Measurements from ENCODE around the gene MAP4K3. TPM values are rescaled to one million over a fixed set of nuclear protein-coding genes. Genes with fewer than 3 reads are reported as not detected.

MAP4K3 gene
- total RNA-seq, 4 donors from 2014 or later = 23.0 to 52.1 (median 31.8) TPM

DNA sequence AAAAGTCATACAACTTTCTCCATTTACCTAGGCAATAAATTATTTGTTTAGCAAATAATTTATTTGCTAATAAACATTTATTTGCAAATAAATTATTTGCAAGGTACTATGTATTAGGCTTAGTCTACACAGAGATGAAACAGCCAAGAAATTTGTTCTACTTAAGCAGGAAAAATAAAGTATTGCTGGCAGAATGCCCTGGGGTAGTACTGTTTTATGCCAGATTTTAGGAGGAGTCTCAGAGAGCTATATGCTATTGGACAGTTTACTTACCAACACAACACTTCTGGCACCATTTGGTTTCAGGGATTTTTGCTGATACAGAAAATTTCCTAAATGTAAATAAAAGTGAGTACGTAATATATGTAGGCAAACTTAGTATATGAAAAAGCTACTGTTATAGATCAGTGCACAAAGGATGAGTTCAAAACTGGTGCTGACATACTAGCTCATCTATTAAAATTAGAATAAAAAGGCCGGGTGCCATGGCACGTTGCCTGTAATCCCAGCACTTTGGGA, 170.1 kb downstream of the MAP4K3 start:
- no peaks in the 10 kb centered on the region for H3K27me3 ChIP-seq
- in situ Hi-C loops (cut with MboI; ENCODE audit: low sequenced_read_pairs in 4 of 4) = no loop called here
- intact Hi-C loops (cut with DNase I; ENCODE audit: low total_unique reads) = no loop called here
- TF ChIP-seq, protein P1, sequence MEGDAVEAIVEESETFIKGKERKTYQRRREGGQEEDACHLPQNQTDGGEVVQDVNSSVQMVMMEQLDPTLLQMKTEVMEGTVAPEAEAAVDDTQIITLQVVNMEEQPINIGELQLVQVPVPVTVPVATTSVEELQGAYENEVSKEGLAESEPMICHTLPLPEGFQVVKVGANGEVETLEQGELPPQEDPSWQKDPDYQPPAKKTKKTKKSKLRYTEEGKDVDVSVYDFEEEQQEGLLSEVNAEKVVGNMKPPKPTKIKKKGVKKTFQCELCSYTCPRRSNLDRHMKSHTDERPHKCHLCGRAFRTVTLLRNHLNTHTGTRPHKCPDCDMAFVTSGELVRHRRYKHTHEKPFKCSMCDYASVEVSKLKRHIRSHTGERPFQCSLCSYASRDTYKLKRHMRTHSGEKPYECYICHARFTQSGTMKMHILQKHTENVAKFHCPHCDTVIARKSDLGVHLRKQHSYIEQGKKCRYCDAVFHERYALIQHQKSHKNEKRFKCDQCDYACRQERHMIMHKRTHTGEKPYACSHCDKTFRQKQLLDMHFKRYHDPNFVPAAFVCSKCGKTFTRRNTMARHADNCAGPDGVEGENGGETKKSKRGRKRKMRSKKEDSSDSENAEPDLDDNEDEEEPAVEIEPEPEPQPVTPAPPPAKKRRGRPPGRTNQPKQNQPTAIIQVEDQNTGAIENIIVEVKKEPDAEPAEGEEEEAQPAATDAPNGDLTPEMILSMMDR (IDR thresholded peaks at IDR 0.05 in 4 of 5, conservative IDR thresholded peaks at IDR 0.05 in 1 of 5) = no peak
- no peak for TF ChIP-seq POLR2A (IDR thresholded peaks at IDR 0.05)
- ATAC-seq = no peak
- peaks cover 0 to 34% of the 10 kb centered on the region in 2 donors for H3K36me3 ChIP-seq
- peak overlapping the region; percentile 35 to 67 (median 57) for H3K27ac ChIP-seq
- H3K4me3 ChIP-seq = no peak overlapping the region
- H3K9me3 ChIP-seq = no peaks in the 10 kb centered on the region
- H3K4me1 ChIP-seq = peaks cover 0 to 12% of the 10 kb centered on the region in 2 donors
- no peak for DNase-seq

DNA sequence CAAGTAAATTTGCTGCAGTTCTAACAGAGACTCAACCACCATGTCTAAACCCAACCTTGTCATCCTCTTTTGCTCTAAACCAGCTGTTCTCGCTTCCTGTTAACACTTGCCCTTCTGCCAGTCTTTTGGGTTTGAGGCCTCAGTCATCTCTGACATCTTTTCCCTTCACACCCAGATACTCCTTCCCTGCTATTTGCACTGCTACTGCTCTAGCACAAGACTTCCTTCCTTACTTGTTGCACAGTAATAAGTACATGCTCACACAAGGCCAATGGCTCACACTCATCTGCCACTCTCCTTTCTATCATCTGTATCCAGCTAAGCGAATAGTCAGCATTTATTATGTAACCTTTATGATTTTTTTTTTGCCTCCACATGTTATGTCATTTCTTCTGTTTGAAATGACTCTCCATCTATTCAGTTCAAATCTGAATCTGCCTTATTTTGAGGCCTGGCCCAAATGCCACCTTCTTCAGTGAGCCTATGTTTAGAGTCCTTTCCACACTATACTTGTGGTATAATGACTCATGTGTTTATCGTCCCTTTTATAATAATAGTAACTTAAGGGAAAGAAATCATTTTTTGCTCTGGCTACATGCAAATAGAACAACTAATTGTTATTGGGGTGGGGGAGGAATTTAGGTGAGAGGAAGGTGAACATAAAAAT, 170.8 kb downstream of the MAP4K3 start:
- DNase-seq = no peak
- peak; percentile 27 to 76 for ATAC-seq
- H3K27ac ChIP-seq = peak overlapping the region; percentile 35 to 67 (median 57)
- peaks cover 0 to 12% of the 10 kb centered on the region in 2 donors for H3K4me1 ChIP-seq
- peaks cover 0 to 32% of the 10 kb centered on the region in 2 donors for H3K36me3 ChIP-seq
- no peaks in the 10 kb centered on the region for H3K27me3 ChIP-seq
- TF ChIP-seq, protein P1 (IDR thresholded peaks at IDR 0.05 in 4 of 5, conservative IDR thresholded peaks at IDR 0.05 in 1 of 5) = no peak
- TF ChIP-seq POLR2A (IDR thresholded peaks at IDR 0.05) = no peak
- in situ Hi-C loops (cut with MboI; ENCODE audit: low sequenced_read_pairs in 4 of 4) (no loop called here), intact Hi-C loops (cut with DNase I; ENCODE audit: low total_unique reads) (no loop called here)
- no peak overlapping the region for H3K4me3 ChIP-seq
- no peaks in the 10 kb centered on the region for H3K9me3 ChIP-seq

DNA sequence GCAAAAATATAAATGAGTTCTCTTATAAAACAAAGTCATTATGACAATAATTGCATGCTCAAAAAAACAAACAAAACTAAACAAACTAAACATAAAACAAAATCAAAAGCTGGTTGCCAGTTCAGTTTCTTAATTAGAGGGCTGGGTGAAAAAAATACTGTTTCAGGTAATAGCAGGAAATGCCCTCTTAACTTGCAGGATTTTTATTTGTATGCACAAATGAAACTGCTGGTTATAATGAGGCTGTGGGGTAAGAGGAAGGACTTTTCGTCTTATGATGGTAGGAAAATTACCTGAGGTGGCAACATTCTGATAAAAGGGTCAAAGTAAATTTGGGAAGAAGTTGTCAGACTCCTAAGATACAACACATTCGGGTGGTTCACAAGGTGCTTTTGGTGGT, 171.8 kb downstream of the MAP4K3 start:
- Histone ChIP-seq H3K27ac (peak overlapping the region in 1 of 4 donors; percentile 67), H3K9me3 (no peaks in the 10 kb centered on the region), H3K4me1 (peaks cover 0 to 12% of the 10 kb centered on the region in 2 donors), H3K36me3 (peaks cover 0 to 38% of the 10 kb centered on the region in 2 donors), H3K4me3 (no peak overlapping the region), H3K27me3 (no peaks in the 10 kb centered on the region)
- no peak for DNase-seq
- in situ Hi-C loops (cut with MboI; ENCODE audit: low sequenced_read_pairs in 4 of 4) = no loop called here
- TF ChIP-seq, protein P1 (IDR thresholded peaks at IDR 0.05 in 4 of 5, conservative IDR thresholded peaks at IDR 0.05 in 1 of 5) = no peak
- TF ChIP-seq POLR2A (IDR thresholded peaks at IDR 0.05) = no peak
- intact Hi-C loops (cut with DNase I; ENCODE audit: low total_unique reads) = no loop called here
- no peak for ATAC-seq

DNA sequence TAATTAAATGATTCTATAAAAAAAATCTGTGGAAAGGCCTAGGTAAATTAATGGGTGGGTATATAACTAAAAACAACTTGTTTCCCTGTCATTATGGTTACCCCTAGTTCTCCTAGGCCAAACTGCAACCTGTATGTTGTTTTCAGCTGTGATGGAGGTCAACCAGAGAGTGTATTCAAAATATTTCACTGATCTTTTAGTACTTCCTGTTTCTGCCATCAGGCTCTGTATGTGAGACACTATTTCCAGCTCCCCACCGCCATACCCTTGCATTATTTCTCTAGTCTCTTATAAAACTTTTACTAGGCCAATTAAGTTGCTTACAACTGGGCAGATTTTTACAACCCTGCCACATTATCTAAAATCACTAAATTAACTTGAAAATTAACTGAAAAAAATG, 172.4 kb downstream of the MAP4K3 start:
- Histone ChIP-seq H3K27ac (no peak overlapping the region), H3K9me3 (no peaks in the 10 kb centered on the region), H3K4me3 (no peak overlapping the region), H3K4me1 (peaks cover 0 to 12% of the 10 kb centered on the region in 2 donors), H3K36me3 (peaks cover 0 to 44% of the 10 kb centered on the region in 2 donors), H3K27me3 (no peaks in the 10 kb centered on the region)
- in situ Hi-C loops (cut with MboI; ENCODE audit: low sequenced_read_pairs in 4 of 4) = no loop called here
- ATAC-seq (no peak), DNase-seq (no peak)
- intact Hi-C loops (cut with DNase I; ENCODE audit: low total_unique reads) = no loop called here
- TF ChIP-seq, protein P1 (IDR thresholded peaks at IDR 0.05 in 4 of 5, conservative IDR thresholded peaks at IDR 0.05 in 1 of 5) = no peak
- no peak for TF ChIP-seq POLR2A (IDR thresholded peaks at IDR 0.05)
